Testis (tissue), 3 donors: ENCODE data around the gene CCR3. TPM values are rescaled to one million over a fixed set of nuclear protein-coding genes. Genes with fewer than 3 reads are reported as not detected.

Experiments
- DNase-seq: peaks from one replicate; pipeline ENCODE4 v3.0.0-alpha.2; 2019
- H3K27ac ChIP-seq, 2 donors: fragments of 200-600 bp; sonication (generic); one replicate each; pipeline ENCODE4 v1.5.1; 2019
- H3K27me3 ChIP-seq: fragments of 200-600 bp; sonication (generic); one replicate; pipeline ENCODE4 v1.5.1; 2019
- H3K36me3 ChIP-seq: fragments of 200-600 bp; sonication (generic); one replicate; pipeline ENCODE4 v1.5.1; 2017; ENCODE audit warnings: low read depth; ENCODE audit errors: missing control alignments
- H3K4me1 ChIP-seq: fragments of 200-600 bp; sonication (generic); one replicate; pipeline ENCODE4 v1.5.1; 2019
- H3K4me3 ChIP-seq, 2 donors: fragments of 200-600 bp; sonication (generic); one replicate each; pipeline ENCODE4 v1.5.1; 2017 to 2019
- H3K9me3 ChIP-seq: fragments of 200-600 bp; sonication (generic); one replicate; pipeline ENCODE4 v1.5.1; 2017
- CTCF ChIP-seq, 3 experiments: fragments of 450-650 bp in 2 of 3; fragments of 200-600 bp in 1 of 3; sonication (generic) in 1 of 3; IDR thresholded peaks; one replicate each; pipeline ENCODE4 v1.5.1; 2016 to 2019; ENCODE audit warnings: antibody characterized with exemption in 3 of 3, mild to moderate bottlenecking in 2 of 3, moderate library complexity in 1 of 3
- POLR2A ChIP-seq: fragments of 450-650 bp; IDR thresholded peaks from one replicate; pipeline ENCODE4 v1.6.1; 2017; ENCODE audit warnings: antibody characterized with exemption, mild to moderate bottlenecking, moderate library complexity
- WGBS, 2 donors: methylation state at CpG; one replicate each; pipeline ENCODE4 v1.1.5; 2018; 5-methylcytosine and 5-hydroxymethylcytosine counted together
- intact Hi-C: fragments of 100-400 bp; cut with DNase I; formaldehyde crosslinking; loops from one replicate; pipeline ENCODE4 v1.15.1; 2023; ENCODE audit warnings: low total_unique reads
- polyA plus RNA-seq: library from polyadenylated mRNA; stranded (reverse); fragments of 350-450 nt; fragmentation: Illumina TruSeq; extraction: RNeasy Lipid Tissue Mini Kit (QIAGEN cat#74804); gene quantifications from one replicate; pipeline ENCODE4 v1.2.3, GENCODE V29; 2014; ENCODE audit warnings: low read depth, low replicate concordance; ENCODE audit not compliant: insufficient read depth
- total RNA-seq, 2 donors: library from RNA; depleted of rRNA; stranded (reverse); fragments of >200 nt; gene quantifications; one replicate each; pipeline ENCODE4 v1.2.3, GENCODE V29; 2016

Gene CCR3
- total and polyA plus RNA-seq, 3 donors from 2014 or later = not detected

GRCh38 chr3:46261926-46262594, 19.8 kb downstream of the CCR3 start:
- Histone ChIP-seq H3K36me3 (no peaks in the 10 kb centered on the region), H3K4me1 (no peaks in the 10 kb centered on the region), H3K27me3 (no peaks in the 10 kb centered on the region), H3K4me3 (no peak overlapping the region), H3K9me3 (no peaks in the 10 kb centered on the region), H3K27ac (no peak overlapping the region)
- DNase-seq = no peak
- WGBS, 2 donors = 61 to 75% methylated on average over 5 of the region's 5 CpGs
- intact Hi-C loops = no loop called here
- TF ChIP-seq POLR2A (no peak), CTCF (IDR thresholded peaks at IDR 0.05) (no peak)

- Histone ChIP-seq H3K27ac (no peak overlapping the region), H3K36me3 (no peaks in the 10 kb centered on the region), H3K4me1 (no peaks in the 10 kb centered on the region), H3K4me3 (no peak overlapping the region), H3K27me3 (no peaks in the 10 kb centered on the region), H3K9me3 (no peaks in the 10 kb centered on the region)
- 53 to 70% methylated on average over 1 of the region's 1 CpG for WGBS, 2 donors
- intact Hi-C loops = no loop called here
- TF ChIP-seq CTCF (IDR thresholded peaks at IDR 0.05) (no peak), POLR2A (no peak)
- DNase-seq = no peak
Measured at GRCh38 chr3:46264002-46264401, 21.7 kb downstream of the CCR3 start.

GRCh38 chr3:46266598-46266997, 24.3 kb downstream of the CCR3 start:
- H3K4me1 ChIP-seq = no peaks in the 10 kb centered on the region
- H3K27ac ChIP-seq = no peak overlapping the region
- intact Hi-C loops = no loop called here
- H3K9me3 ChIP-seq = no peaks in the 10 kb centered on the region
- DNase-seq = no peak
- TF ChIP-seq CTCF (IDR thresholded peaks at IDR 0.05) (no peak), POLR2A (no peak)
- no peak overlapping the region for H3K4me3 ChIP-seq
- H3K27me3 ChIP-seq = no peaks in the 10 kb centered on the region
- WGBS, 2 donors = 81 to 97% methylated on average over 2 to 4 of the region's 4 CpGs
- no peaks in the 10 kb centered on the region for H3K36me3 ChIP-seq

- 75 to 90% methylated on average over 2 of the region's 2 CpGs for WGBS, 2 donors
- no peak overlapping the region for H3K27ac ChIP-seq
- no peaks in the 10 kb centered on the region for H3K9me3 ChIP-seq
- intact Hi-C loops = no loop called here
- H3K4me1 ChIP-seq = no peaks in the 10 kb centered on the region
- no peak for DNase-seq
- H3K36me3 ChIP-seq = no peaks in the 10 kb centered on the region
- TF ChIP-seq CTCF (IDR thresholded peaks at IDR 0.05) (no peak), POLR2A (no peak)
- H3K4me3 ChIP-seq = no peak overlapping the region
- H3K27me3 ChIP-seq = no peaks in the 10 kb centered on the region
Measured at GRCh38 chr3:46269556-46269955, 27.3 kb downstream of the CCR3 start.

GRCh38 chr3:46270474-46270873, 28.2 kb downstream of the CCR3 start:
- no peak for DNase-seq
- Histone ChIP-seq H3K4me3 (no peak overlapping the region), H3K36me3 (no peaks in the 10 kb centered on the region), H3K4me1 (no peaks in the 10 kb centered on the region), H3K27ac (no peak overlapping the region), H3K27me3 (no peaks in the 10 kb centered on the region), H3K9me3 (no peaks in the 10 kb centered on the region)
- no peak for TF ChIP-seq CTCF (IDR thresholded peaks at IDR 0.05)
- 83 to 97% methylated on average over 2 of the region's 2 CpGs for WGBS, 2 donors
- intact Hi-C loops = no loop called here
